ENCODE data around the gene TNNT1.

DNA sequence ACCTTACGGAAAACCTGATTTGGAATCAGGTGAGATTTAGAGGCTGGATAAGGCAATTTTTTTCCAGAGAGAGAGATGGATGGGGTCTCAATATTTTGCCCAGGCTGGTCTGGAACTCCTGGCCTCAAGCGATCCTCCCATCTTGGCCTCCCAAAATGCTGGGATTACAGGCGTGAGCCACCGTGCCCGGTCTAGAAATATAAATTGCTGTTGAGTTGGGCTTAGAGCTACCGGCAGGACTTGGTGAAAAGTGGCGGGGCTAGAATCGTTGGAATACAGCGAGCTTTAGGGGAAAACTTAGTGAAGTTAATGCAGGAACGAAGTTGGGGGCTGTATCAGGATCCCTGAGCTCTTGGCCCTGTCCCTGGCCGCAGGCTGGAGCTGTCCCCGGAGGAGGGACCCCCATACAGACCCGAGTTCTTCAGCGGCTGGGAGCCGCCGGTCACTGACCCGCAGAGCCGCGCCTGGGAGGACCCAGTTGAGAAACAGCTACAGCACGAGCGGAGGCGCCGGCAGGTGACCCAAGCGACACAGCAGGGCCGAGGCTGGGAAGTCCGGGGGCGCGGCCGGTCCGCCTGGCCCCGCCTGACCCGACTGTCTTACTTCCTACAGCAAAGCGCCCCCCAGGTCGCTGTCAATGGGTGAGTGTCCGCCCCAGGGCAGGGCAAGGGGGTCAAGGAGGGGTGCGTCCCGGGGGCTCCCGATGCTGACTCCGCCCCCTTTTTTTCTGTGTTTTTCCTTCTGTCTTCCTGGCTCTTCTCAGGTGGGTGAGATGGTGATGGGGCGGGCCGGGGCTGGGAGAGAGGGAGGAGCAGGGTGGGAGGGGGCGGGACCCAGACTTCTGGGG lies 65.8 kb downstream of the TNNT1 start:
- TF ChIP-seq, protein P1, sequence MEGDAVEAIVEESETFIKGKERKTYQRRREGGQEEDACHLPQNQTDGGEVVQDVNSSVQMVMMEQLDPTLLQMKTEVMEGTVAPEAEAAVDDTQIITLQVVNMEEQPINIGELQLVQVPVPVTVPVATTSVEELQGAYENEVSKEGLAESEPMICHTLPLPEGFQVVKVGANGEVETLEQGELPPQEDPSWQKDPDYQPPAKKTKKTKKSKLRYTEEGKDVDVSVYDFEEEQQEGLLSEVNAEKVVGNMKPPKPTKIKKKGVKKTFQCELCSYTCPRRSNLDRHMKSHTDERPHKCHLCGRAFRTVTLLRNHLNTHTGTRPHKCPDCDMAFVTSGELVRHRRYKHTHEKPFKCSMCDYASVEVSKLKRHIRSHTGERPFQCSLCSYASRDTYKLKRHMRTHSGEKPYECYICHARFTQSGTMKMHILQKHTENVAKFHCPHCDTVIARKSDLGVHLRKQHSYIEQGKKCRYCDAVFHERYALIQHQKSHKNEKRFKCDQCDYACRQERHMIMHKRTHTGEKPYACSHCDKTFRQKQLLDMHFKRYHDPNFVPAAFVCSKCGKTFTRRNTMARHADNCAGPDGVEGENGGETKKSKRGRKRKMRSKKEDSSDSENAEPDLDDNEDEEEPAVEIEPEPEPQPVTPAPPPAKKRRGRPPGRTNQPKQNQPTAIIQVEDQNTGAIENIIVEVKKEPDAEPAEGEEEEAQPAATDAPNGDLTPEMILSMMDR (IDR thresholded peaks at IDR 0.05), result no peak
- TF ChIP-seq EP300 (IDR thresholded peaks at IDR 0.05), result no peak

Data from tibial nerve (tissue), 4 donors.